ENCODE data around the gene SEPTIN5. TPM values are rescaled to one million over a fixed set of nuclear protein-coding genes. Genes with fewer than 3 reads are reported as not detected.

SEPTIN5 gene
- total RNA-seq, 4 donors from 2014 or later: 14.0 to 124 (median 27.3) TPM

DNA sequence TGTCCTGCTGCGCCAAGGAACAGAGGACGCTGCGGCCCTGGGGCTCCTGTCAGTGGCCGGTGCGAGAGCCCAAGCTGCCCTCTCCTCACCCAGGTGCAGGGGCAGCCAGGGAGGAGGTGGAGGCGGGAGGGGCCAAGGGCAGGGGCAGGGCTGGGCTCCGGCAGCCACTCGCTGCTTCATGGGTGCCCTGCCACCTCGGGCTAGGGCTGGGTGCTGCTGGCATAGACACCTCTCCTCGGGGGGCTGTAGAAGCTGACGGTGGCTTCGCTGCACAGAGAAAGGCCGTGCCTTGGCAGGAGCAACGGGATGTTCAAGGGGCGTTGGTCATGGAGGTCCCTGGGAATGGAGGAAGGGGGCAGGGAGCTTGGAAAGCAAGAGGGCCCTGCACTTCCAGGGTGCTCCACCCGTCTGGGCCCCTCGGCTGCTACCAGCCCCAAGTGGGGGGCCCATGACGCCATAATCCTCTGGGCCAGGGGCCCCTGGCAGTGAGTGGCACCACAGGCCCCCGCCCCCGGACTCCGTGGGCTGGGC, 44.7 kb downstream of the SEPTIN5 start:
- Histone ChIP-seq H3K27me3 (peaks cover 32% of the 10 kb centered on the region), H3K27ac (peak overlapping the region in 1 of 3 donors; percentile 13), H3K36me3 (no peaks in the 10 kb centered on the region), H3K9me3 (no peaks in the 10 kb centered on the region), H3K4me3 (replicated peaks in 1 of 3) (no peak overlapping the region), H3K4me1 (peaks cover 16 to 33% of the 10 kb centered on the region in 2 donors)
- WGBS, 2 donors: 14 to 15% methylated on average over 6 to 15 of the region's 21 CpGs
- no peak for DNase-seq
- intact Hi-C loops (cut with DNase I): no loop called here
- no peak for TF ChIP-seq CTCF (IDR thresholded peaks at IDR 0.05)
- TF ChIP-seq POLR2A (IDR thresholded peaks at IDR 0.05): no peak

DNA sequence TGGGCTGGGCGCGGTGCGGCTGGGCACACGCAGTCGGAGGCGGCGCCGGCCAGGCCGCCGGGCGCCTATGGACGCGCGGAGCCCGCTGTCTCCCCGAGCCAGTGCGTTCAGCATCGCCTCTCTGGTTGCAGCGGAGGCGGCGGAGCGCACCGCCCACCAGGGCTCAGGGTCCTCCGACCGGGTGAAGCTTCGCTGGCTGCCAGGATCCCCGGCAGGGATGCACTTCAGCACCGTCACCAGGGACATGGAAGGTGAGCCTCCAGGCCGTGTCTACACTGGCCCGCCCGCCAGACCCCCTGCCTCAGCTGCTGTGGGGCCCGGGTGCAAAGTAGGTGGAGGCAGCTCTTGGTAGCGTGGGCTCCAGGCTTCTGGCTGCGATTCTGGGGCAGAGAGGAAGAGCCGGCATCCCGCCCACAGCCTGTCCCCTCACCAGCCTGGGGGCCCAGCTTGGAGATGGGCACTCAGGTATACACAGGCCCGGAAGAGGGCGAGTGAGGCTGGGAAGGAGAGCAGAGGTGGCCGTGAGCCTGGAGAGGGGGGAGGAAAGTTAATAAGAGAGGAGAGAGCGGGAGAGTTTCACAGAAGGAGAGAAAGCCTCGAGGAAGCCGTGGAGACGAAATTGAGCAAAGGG, 45.2 kb downstream of the SEPTIN5 start:
- Histone ChIP-seq H3K9me3 (no peaks in the 10 kb centered on the region), H3K4me3 (replicated peaks in 1 of 3) (no peak overlapping the region), H3K27ac (peak overlapping the region in 1 of 3 donors; percentile 33), H3K4me1 (peaks cover 16 to 33% of the 10 kb centered on the region in 2 donors), H3K36me3 (no peaks in the 10 kb centered on the region), H3K27me3 (peaks cover 32% of the 10 kb centered on the region)
- intact Hi-C loops (cut with DNase I): no loop called here
- DNase-seq: no peak
- WGBS, 2 donors: 2 to 8% methylated on average over 16 to 28 of the region's 43 CpGs
- no peak for TF ChIP-seq CTCF (IDR thresholded peaks at IDR 0.05)
- TF ChIP-seq POLR2A (IDR thresholded peaks at IDR 0.05): no peak

DNA sequence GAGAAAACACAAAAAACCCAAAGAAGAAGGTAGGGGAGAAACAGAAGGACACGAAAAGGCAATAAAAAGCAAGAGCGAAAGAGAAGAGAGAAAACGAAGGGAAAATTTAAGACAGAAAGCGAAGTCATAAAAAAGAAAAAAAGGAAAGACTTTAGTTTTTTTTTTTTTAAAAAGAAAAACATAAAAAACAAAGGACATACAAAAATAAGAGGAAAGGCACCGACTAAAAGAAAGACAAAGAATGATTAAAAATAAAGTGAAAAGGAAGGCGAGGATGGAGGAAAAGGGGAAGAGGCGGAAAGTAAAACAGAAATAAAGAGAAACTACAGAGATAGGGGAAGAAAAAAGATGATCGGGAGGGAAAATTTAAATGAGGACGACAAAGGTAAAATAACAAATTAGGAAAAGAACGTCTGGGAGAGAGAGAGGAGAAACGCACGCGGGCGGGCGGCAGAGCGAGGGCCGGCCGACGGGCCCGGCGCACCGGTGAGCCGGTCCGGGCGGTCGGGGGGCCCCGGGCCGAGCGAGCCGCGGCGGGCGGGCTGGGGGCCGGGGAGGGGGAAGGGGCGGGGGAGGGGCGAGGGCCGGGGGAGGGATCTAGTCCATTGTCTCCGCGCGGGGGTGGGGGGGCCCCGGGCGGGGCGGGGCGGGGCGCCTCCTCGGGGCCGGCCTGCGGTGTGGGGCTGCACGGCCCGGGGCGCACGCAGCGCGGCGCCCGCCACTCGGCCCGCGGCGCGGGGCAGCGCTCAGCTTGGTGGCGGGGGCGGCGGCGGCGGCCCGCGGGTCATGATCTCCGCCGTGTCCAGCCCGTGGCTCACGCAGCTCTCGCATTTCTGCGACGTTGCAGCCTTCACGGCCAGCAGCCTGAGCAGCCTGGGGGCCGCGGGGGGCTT, 46.0 kb downstream of the SEPTIN5 start, which contains the start of gene TBX1:
Gene TBX1 (plus strand): TSS at position 721 of the 893 bp plus-strand sequence. CDS start 66 bp downstream, at position 787.
- 12% methylated on average over 21 to 26 of the region's 79 CpGs for WGBS, 2 donors
- TF ChIP-seq CTCF (IDR thresholded peaks at IDR 0.05): no peak
- TF ChIP-seq POLR2A (IDR thresholded peaks at IDR 0.05): no peak
- Histone ChIP-seq H3K27ac (peak within 1 kb of the TSS in 2 of 3 donors; percentile 0 to 33), H3K9me3 (no peaks in the 10 kb centered on the region), H3K27me3 (peaks cover 25% of the 10 kb centered on the region), H3K36me3 (no peaks in the 10 kb centered on the region), H3K4me1 (peaks cover 16 to 29% of the 10 kb centered on the region in 2 donors), H3K4me3 (replicated peaks in 1 of 3) (peak within 1 kb of the TSS in 1 of 3 donors; percentile 21)
- no peak for DNase-seq
- intact Hi-C loops (cut with DNase I): no loop called here

DNA sequence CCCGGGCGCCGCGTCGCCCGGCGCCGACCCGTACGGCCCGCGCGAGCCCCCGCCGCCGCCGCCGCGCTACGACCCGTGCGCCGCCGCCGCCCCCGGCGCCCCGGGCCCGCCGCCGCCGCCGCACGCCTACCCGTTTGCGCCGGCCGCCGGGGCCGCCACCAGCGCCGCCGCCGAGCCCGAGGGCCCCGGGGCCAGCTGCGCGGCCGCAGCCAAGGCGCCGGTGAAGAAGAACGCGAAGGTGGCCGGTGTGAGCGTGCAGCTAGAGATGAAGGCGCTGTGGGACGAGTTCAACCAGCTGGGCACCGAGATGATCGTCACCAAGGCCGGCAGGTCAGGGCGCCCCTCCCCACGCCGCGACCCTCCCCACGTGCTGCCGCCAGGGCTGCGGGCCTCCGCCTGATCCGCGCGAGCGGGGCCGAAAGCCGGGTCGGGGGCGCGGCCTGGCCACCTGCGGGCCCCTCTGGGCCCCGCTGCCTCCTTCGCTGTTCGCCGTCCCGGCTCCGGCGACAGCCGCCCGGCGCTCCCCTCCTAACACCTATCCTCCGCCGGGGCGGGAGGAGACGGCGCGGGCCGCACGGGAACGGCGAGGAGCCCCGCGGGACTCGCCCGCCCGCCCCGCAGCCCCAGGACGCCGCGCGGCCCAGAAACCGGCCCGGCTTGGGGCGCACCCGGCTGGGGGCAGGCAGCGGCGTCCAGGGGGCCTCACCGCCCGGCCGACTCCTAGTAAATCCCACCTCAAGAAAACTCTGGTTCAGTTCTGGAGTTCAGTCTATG, 46.8 kb downstream of the SEPTIN5 start:
- Histone ChIP-seq H3K27ac (peak overlapping the region in 1 of 3 donors; percentile 0), H3K27me3 (peaks cover 18% of the 10 kb centered on the region), H3K4me1 (peaks cover 18 to 22% of the 10 kb centered on the region in 2 donors), H3K4me3 (replicated peaks in 1 of 3) (peak overlapping the region in 1 of 3 donors; percentile 21), H3K36me3 (no peaks in the 10 kb centered on the region), H3K9me3 (no peaks in the 10 kb centered on the region)
- TF ChIP-seq CTCF (IDR thresholded peaks at IDR 0.05) (no peak), POLR2A (IDR thresholded peaks at IDR 0.05) (no peak)
- WGBS, 2 donors: 7% methylated on average over 6 of the region's 117 CpGs; no CpG with 5 or more reads in 1 of the 2 donors
- intact Hi-C loops (cut with DNase I): no loop called here
- DNase-seq: no peak
